Activated CD4-positive, alpha-beta T cell treated with anti-CD3 and anti-CD28 coated beads, Interleukin-2, amount 50 U/mL, for 1 hour (primary cell): Measurements from ENCODE around the gene IL24.
"Not testable (repeated sequence)": the region's sequence is repeated elsewhere in the genome, so short reads cannot be mapped to it uniquely, and the experiment has no call there.

Experiments
- DNase-seq: peaks from one replicate; pipeline ENCODE4 v3.0.0-alpha.2; 2020

The IL24 gene

DNA sequence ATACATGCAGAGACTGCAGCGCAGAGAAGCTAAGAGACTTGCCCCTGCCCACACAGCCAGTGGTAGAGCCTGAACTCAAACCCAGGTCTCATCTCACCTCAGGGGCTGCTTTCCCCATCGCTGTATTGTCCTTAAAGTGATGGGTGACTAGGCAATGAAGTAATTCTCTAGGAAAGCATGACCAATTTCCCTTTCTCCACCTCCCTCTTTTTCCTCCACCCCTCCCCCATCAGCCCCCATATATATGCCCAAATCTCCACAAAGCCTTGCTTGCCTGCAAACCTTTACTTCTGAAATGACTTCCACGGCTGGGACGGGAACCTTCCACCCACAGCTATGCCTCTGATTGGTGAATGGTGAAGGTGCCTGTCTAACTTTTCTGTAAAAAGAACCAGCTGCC lies at the start of gene IL24:
Gene IL24 (plus strand): TSS at position 269 of the 400 bp plus-strand sequence. CDS start 390 bp downstream, outside the sequence.
- DNase-seq: no peak

GRCh38 chr1:206847946-206848345 lies 49.3 kb upstream of the IL24 start:
- DNase-seq: no peak

- DNase-seq: no peak
Observed at GRCh38 chr1:206850401-206850800, 46.8 kb upstream of the IL24 start.

DNA sequence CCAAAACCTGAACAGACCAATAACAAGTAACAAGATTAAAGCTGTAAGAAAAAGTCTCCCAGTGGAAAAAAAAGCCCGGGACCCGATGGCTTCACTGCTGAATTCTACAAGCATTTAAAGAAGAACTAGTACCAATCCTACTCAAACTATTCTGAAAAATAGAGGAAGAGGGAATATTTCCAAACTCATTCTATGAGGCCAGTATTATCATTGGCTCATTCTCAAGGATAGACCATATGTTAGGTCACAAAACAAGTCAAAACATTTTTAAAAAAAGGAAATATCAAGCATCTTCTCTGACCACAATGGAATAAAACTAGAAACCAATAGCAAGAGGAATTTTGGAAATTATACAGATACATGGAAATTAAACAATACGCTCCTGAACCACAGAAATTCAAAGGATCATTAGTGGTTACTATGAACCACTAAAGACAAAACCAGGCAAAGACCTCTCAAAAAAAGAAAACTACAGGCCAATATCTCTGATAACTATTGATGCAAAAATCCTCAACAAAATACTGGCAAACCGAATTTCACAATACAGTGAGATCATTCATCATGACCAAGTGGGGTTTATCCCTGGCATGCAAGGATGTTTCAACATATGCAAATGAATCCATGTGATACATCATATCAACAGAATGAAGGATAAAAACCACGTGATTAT lies 45.8 kb upstream of the IL24 start:
- DNase-seq: no peak

DNA sequence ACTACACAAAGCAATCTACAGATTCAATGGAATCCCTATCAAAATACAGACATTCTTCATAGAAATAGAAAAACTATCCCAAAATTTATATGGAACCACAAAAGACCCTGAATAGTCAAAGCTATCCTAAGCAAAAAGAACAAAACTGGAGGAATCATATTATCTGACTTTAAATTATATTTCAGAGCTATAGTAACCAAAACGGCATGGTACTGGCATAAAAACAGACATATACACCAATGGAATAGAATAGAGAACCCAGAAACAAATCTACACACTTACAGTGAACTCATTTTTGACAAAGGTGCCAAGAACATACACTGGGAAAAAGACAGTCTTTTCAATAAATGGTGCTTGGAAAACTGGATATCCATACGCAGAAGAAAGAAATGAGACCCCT lies 44.6 kb upstream of the IL24 start:
- DNase-seq: not testable (repeated sequence)

DNA sequence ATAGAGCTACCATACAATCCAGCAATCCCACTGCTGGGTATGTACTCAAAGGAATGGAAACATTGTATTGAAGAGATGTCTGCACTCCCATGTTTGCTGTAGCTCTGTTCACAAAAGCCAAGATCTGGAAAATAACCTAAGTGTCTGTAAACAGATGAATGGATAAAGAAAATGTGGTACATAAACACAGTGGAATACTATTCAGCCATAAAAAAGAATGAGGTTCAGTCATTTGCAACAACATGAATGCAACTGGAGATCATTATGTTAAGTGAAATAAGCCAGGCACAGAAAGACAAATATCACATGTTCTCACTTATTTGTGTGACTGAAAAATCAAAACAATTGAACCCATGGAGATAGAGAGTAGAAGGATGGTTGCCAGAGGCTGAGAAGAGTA lies 43.5 kb upstream of the IL24 start:
- DNase-seq: not testable (repeated sequence)

GRCh38 chr1:206854401-206855129 lies 42.7 kb upstream of the IL24 start:
- no peak for DNase-seq

GRCh38 chr1:206855859-206856258 lies 41.4 kb upstream of the IL24 start:
- no peak for DNase-seq

- no peak for DNase-seq
Observed at GRCh38 chr1:206856674-206857464, 40.4 kb upstream of the IL24 start.

GRCh38 chr1:206859082-206859521 lies 38.1 kb upstream of the IL24 start:
- no peak for DNase-seq

- DNase-seq: no peak
Observed at GRCh38 chr1:206860165-206860564, 37.1 kb upstream of the IL24 start.

GRCh38 chr1:206863266-206863665 lies 34.0 kb upstream of the IL24 start:
- DNase-seq: no peak

DNA sequence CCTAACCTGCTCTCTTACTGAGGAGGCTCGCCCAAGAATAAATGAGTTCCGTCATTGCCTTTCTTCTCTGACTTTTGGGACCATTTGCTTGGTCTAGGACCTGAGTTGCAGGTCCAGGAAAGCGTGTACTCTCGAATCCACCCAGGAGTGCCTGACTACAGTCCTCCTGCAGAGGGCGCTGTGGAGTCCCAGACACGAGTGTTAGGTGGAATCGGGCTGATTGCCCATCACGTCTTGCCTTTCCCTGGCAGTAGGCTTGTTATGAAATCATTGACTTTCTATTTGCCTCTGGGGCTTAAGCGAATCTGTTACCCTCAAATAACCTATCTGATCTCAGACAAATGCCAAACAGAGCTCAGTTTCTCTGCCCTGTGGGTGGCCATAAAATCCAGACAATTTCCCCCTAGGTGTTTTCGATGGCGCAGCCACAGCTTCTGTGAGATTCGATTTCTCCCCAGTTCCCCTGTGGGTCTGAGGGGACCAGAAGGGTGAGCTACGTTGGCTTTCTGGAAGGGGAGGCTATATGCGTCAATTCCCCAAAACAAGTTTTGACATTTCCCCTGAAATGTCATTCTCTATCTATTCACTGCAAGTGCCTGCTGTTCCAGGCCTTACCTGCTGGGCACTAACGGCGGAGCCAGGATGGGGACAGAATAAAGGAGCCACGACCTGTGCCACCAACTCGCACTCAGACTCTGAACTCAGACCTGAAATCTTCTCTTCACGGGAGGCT lies 32.1 kb upstream of the IL24 start, which contains the start of gene IL20:
Gene IL20 (plus strand): TSS at position 685 of the 733 bp plus-strand sequence. CDS start 230 bp downstream, outside the sequence.
- peak; percentile 90 for DNase-seq

- no peak for DNase-seq
Observed at GRCh38 chr1:206866062-206866461, 31.2 kb upstream of the IL24 start.

- DNase-seq: no peak
Observed at GRCh38 chr1:206867239-206867638, 30.0 kb upstream of the IL24 start.

DNA sequence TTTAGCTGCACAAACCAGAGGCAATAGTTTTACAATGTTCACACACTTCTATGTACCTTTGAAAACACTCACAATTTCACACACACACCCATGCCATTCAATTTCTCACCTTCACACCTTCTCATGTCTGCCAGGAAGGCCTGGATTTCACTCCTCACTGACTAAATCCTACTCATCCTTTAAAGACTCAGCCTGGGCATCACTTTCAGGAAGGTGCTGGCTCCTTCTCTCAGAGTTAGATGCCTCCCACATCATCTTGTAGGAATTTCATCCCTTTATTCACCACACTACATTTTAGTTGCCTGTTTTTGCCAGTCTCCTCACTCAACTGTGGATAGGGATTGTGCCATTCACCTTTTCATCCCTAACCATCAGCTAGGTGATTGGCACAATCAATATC lies 29.5 kb upstream of the IL24 start:
- no peak for DNase-seq

GRCh38 chr1:206868264-206868663 lies 29.0 kb upstream of the IL24 start:
- no peak for DNase-seq

- no peak for DNase-seq
Observed at GRCh38 chr1:206872139-206872538, 25.1 kb upstream of the IL24 start.

DNA sequence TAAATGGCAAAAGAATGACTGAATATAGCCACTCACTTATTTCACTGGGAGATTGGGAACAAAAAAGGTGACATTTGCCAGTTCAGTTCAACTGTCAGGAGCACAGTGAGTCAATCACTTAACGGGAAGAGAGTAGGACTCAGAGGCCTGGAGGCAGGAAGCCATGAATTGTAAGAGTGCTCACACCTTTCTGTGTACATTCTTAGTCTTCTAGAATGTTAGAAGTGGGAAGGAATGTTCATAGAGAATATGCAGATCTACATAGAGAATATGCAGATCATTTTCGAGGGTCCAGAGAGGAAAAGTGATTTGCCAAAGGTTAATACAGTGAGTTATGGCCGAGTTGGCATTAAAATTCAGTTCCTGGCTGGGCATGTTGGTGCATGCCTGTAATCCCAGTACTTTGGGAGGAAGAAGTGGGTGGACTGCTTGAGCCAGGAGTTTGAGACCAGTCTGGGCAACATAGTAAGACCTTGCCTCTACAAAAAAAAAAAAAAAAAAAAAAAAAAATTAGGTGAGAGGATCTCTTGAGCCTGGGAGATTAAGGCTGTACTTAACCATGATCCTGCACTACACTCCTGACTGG lies 23.5 kb upstream of the IL24 start:
- no peak for DNase-seq

- DNase-seq: no peak
Observed at GRCh38 chr1:206875752-206876377, 21.4 kb upstream of the IL24 start.

DNA sequence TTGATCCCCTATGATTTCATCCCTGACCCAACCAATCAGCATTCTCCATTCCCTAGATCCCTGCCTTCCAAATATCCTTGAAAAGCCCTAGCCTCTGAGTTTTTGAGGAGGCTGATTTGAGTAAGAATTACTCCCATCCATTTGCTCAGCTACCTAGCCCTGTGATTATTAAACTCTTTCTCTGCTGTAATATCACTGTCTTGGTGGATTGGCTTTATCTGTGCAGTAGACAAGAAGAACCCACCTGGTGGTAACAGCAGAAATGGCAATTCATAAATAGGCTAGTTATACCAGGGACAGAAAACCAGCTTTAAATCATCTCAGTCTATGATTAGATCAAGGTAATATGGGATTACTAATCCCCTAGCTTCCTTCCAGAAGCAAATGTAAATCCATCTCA lies 18.8 kb upstream of the IL24 start:
- no peak for DNase-seq

DNA sequence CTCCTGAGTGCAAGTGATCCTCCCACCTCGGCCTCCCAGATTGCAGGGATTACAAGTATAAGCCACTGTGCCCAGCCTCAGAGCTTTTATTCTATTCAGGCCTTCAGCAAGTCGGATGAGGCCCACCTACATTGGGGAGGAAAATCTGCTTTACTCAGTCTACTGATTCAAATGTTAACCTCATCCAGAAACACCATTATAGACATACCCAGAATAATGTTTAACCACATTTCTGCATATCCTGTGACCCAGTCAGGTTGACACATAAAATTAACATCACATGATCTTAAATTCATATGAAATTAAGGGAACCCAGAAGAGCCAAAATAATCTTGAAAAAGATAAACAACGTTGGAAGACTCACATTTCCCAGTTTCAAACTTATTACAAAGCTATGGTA lies 16.9 kb upstream of the IL24 start:
- no peak for DNase-seq
